GM13977 (cell line): ENCODE data around the gene RNF141.

Experiments
- DNase-seq: peaks from one replicate; pipeline ENCODE4 v3.0.0; 2012; ENCODE audit warnings: low spot score
- CTCF ChIP-seq: IDR thresholded peaks from 2 replicates; pipeline ENCODE4 v1.5.1; 2012; ENCODE audit warnings: mild to moderate bottlenecking, control low read depth; ENCODE audit not compliant: insufficient read depth; ENCODE audit errors: extremely low read depth, missing control alignments
- in situ Hi-C: fragments of 300-500 bp; cut with MboI; formaldehyde crosslinking; loops from one replicate; pipeline ENCODE4 v1.12.0; 2022; ENCODE audit warnings: low sequenced_read_pairs, low pct_unique_long_range_greater_than_20kb, mixed read lengths, inconsistent platforms; ENCODE audit not compliant: unreplicated experiment

Gene RNF141

GRCh38 chr11:10581481-10582019 lies 40.6 kb upstream of the RNF141 start:
- in situ Hi-C loops = no loop called here
- no peak for DNase-seq
- TF ChIP-seq CTCF = no peak

- TF ChIP-seq CTCF = no peak
- in situ Hi-C loops = no loop called here
- DNase-seq = no peak
Observed at GRCh38 chr11:10580623-10581022, 39.6 kb upstream of the RNF141 start.

- no peak for TF ChIP-seq CTCF
- in situ Hi-C loops = no loop called here
- no peak for DNase-seq
Observed at GRCh38 chr11:10579700-10580099, 38.7 kb upstream of the RNF141 start.

GRCh38 chr11:10576035-10576398 lies 35.0 kb upstream of the RNF141 start:
- no peak for DNase-seq
- in situ Hi-C loops = no loop called here
- TF ChIP-seq CTCF = no peak

- TF ChIP-seq CTCF = no peak
- in situ Hi-C loops = no loop called here
- DNase-seq = no peak
Observed at GRCh38 chr11:10575346-10576034, 34.5 kb upstream of the RNF141 start.

- no peak for DNase-seq
- in situ Hi-C loops = no loop called here
- TF ChIP-seq CTCF = no peak
Observed at GRCh38 chr11:10573556-10573955, 32.6 kb upstream of the RNF141 start.
